ENCODE measurements around the gene CYSLTR2. TPM values are rescaled to one million over a fixed set of nuclear protein-coding genes. Genes with fewer than 3 reads are reported as not detected.

The CYSLTR2 gene
- total and polyA plus RNA-seq, 3 donors from 2014 or later: 0.31 to 0.76 (median 0.62) TPM

DNA sequence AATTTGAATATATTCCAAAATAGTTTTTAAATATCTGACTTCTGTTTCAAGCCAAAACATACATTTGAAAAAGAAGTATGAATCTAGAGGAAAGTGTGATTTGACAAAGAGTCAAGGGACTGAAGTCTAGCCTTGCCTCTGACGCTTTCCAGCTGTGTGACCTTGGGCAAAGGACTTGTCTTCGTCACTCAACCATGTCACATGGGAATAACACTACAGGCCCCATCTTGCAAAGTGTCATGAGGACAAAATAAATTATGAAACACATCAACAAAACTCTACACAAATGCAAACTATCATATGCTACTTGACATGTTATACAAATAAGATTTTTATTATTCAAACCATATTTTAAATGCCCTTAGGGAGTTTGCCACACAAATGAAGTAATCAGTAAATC is 73.0 kb downstream of the CYSLTR2 start:
- Histone ChIP-seq H3K36me3 (ENCODE audit: low read depth, missing control alignments) (no peaks in the 10 kb centered on the region), H3K27ac (no peak overlapping the region), H3K4me1 (no peaks in the 10 kb centered on the region), H3K9me3 (no peaks in the 10 kb centered on the region), H3K4me3 (no peak overlapping the region), H3K27me3 (no peaks in the 10 kb centered on the region)
- 56 to 58% methylated on average over 2 of the region's 2 CpGs for WGBS, 2 donors
- intact Hi-C loops (cut with DNase I; ENCODE audit: low total_unique reads): no loop called here
- TF ChIP-seq POLR2A (IDR thresholded peaks at IDR 0.05): no peak
- TF ChIP-seq, protein P1, sequence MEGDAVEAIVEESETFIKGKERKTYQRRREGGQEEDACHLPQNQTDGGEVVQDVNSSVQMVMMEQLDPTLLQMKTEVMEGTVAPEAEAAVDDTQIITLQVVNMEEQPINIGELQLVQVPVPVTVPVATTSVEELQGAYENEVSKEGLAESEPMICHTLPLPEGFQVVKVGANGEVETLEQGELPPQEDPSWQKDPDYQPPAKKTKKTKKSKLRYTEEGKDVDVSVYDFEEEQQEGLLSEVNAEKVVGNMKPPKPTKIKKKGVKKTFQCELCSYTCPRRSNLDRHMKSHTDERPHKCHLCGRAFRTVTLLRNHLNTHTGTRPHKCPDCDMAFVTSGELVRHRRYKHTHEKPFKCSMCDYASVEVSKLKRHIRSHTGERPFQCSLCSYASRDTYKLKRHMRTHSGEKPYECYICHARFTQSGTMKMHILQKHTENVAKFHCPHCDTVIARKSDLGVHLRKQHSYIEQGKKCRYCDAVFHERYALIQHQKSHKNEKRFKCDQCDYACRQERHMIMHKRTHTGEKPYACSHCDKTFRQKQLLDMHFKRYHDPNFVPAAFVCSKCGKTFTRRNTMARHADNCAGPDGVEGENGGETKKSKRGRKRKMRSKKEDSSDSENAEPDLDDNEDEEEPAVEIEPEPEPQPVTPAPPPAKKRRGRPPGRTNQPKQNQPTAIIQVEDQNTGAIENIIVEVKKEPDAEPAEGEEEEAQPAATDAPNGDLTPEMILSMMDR (IDR thresholded peaks at IDR 0.05): no peak
- no peak for DNase-seq

DNA sequence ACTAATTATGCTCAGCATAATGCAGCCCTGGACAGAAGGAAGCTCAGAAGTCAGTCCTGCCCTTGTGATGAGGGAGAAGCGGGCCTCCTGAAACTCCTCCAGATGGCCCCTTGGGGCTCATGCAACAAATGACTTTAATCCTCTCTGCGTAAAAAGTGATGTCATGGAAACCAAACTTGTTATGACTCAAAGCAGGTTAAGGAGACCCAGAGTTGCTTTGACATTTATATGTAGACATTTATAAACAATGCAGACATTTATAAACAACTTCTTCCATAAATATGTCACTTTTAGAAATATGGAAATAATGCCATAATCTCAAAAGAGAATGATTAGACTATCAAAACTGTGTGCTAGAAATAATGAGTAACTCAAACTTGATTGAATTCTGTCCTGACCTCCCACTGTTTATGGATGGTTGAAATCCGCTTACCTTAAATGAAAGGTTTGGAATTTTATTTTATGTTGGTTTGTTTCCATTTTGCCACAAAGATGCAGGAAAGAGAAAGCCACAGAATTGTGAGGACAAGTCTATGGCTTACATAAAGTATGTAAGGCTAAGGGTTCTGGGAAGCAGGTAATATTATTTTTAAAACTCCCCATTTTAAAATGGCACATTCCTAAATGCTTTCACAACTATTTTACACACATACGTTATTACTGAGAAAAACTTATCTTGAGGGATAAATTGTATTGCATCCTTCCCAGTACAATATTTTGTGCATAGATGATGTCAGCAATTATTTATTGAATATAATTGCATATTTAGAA is 73.7 kb downstream of the CYSLTR2 start:
- 56 to 64% methylated on average over 4 of the region's 4 CpGs for WGBS, 2 donors
- TF ChIP-seq, protein P1 (IDR thresholded peaks at IDR 0.05): no peak
- TF ChIP-seq POLR2A (IDR thresholded peaks at IDR 0.05): no peak
- no peaks in the 10 kb centered on the region for H3K36me3 ChIP-seq (ENCODE audit: low read depth, missing control alignments)
- H3K9me3 ChIP-seq: no peaks in the 10 kb centered on the region
- H3K27me3 ChIP-seq: no peaks in the 10 kb centered on the region
- intact Hi-C loops (cut with DNase I; ENCODE audit: low total_unique reads): no loop called here
- no peak overlapping the region for H3K27ac ChIP-seq
- H3K4me3 ChIP-seq: no peak overlapping the region
- DNase-seq: no peak
- no peaks in the 10 kb centered on the region for H3K4me1 ChIP-seq

DNA sequence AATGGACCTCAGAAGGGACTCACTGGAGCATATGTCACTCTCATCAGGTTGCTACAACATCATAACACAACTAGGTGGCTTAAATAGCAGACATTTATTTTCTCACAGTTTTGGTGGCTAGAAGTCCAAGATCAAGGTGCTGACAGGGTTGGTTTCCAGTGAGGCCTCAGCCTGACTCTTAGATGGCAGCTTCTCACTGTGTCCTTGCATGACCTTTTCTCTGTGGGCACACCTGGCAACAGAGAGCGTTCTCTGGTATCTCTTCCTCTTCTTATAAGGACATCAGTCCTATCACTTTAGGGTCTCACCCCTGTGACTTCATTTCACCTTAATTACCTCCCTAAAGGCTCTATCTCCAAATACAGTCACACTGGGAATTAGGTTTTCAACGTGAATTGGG is 74.5 kb downstream of the CYSLTR2 start:
- no peak for DNase-seq
- no peaks in the 10 kb centered on the region for H3K9me3 ChIP-seq
- no peak overlapping the region for H3K4me3 ChIP-seq
- TF ChIP-seq POLR2A (IDR thresholded peaks at IDR 0.05): no peak
- TF ChIP-seq, protein P1 (IDR thresholded peaks at IDR 0.05): no peak
- intact Hi-C loops (cut with DNase I; ENCODE audit: low total_unique reads): no loop called here
- WGBS, 2 donors: 77 to 86% methylated on average over 2 of the region's 2 CpGs
- no peak overlapping the region for H3K27ac ChIP-seq
- no peaks in the 10 kb centered on the region for H3K27me3 ChIP-seq
- H3K4me1 ChIP-seq: no peaks in the 10 kb centered on the region
- no peaks in the 10 kb centered on the region for H3K36me3 ChIP-seq (ENCODE audit: low read depth, missing control alignments)

DNA sequence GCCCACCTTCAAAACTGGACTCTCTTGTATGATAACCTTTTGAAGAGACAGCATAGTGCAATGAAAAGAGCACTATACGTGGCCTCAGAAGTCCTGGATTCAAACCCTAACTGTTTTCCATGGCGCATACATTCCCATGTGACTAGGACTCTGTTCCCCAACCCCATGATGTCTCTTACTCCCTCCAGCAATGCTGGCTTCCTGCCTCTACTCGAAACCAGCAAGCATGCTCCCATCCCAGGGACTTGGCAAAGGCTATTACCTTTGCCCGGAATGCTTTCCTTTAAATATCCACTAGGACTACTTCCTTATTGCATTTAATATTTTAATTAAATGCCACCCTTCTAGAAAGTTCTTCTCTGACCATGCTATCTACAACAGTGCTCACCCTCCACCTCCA is 75.1 kb downstream of the CYSLTR2 start:
- Histone ChIP-seq H3K4me3 (no peak overlapping the region), H3K27ac (no peak overlapping the region), H3K27me3 (no peaks in the 10 kb centered on the region), H3K4me1 (no peaks in the 10 kb centered on the region), H3K9me3 (no peaks in the 10 kb centered on the region), H3K36me3 (ENCODE audit: low read depth, missing control alignments) (no peaks in the 10 kb centered on the region)
- intact Hi-C loops (cut with DNase I; ENCODE audit: low total_unique reads): no loop called here
- no peak for DNase-seq
- no peak for TF ChIP-seq POLR2A (IDR thresholded peaks at IDR 0.05)
- TF ChIP-seq, protein P1 (IDR thresholded peaks at IDR 0.05): no peak
- 88 to 93% methylated on average over 4 of the region's 4 CpGs for WGBS, 2 donors

DNA sequence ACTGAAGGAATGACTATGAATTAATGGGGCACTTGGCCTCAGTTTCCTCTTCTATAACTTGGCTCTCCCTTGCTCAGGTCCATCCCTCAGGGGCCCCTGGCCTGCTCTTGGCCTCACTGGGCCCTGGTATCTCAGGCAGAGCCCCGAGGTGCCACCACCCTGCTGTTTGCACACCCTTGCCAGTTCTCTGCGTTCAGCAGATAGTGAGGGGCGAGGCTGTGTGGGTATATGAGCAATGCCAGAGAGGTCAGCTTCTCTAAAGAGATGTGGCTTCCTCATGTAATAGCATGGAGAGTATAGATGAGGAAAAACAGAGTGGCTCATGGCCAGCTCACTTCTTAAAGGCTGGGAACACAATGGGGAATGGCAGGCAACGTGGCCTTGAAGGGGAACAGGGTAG is 76.1 kb downstream of the CYSLTR2 start:
- Histone ChIP-seq H3K9me3 (no peaks in the 10 kb centered on the region), H3K36me3 (ENCODE audit: low read depth, missing control alignments) (no peaks in the 10 kb centered on the region), H3K4me3 (no peak overlapping the region), H3K27me3 (no peaks in the 10 kb centered on the region), H3K27ac (no peak overlapping the region), H3K4me1 (no peaks in the 10 kb centered on the region)
- TF ChIP-seq, protein P1 (IDR thresholded peaks at IDR 0.05): no peak
- no peak for TF ChIP-seq POLR2A (IDR thresholded peaks at IDR 0.05)
- 44 to 70% methylated on average over 4 of the region's 4 CpGs for WGBS, 2 donors
- DNase-seq: no peak
- intact Hi-C loops (cut with DNase I; ENCODE audit: low total_unique reads): no loop called here
